GM10266 (cell line): ENCODE measurements around the gene ATAD2B.
A peak's percentile ranks its signal among the peaks of the same experiment; 100 is the strongest.

ENCODE experiments used
- DNase-seq: peaks from one replicate; pipeline ENCODE4 v3.0.0; 2012; ENCODE audit errors: extremely low spot score
- TF ChIP-seq, protein P1 (sequence below): IDR thresholded peaks from 2 replicates; pipeline ENCODE4 v1.5.1; 2012; ENCODE audit warnings: mild to moderate bottlenecking, low read depth; ENCODE audit not compliant: control insufficient read depth, insufficient read depth; ENCODE audit errors: missing control alignments

Gene ATAD2B

DNA sequence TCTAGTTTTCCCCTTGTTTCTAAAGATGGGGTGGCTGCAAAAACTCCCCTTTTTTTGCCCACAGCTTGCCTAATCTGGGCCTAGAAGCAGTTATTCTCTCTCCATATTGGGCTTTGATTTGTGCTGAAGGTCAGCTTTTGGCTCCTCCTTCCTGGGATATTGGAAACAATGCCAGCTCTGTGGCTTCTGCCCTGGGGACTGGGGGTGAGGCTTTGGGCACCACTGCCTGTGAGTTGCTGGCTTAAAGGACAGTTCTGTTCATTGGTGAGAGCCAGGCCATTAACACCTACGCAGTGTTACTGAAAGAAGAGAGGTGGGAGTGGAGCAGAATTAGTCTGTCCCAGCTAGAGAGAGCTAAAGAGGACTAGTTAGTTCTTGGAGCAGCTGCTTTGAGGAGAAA is 17.6 kb upstream of the ATAD2B start:
- DNase-seq, result no peak
- TF ChIP-seq, protein P1, sequence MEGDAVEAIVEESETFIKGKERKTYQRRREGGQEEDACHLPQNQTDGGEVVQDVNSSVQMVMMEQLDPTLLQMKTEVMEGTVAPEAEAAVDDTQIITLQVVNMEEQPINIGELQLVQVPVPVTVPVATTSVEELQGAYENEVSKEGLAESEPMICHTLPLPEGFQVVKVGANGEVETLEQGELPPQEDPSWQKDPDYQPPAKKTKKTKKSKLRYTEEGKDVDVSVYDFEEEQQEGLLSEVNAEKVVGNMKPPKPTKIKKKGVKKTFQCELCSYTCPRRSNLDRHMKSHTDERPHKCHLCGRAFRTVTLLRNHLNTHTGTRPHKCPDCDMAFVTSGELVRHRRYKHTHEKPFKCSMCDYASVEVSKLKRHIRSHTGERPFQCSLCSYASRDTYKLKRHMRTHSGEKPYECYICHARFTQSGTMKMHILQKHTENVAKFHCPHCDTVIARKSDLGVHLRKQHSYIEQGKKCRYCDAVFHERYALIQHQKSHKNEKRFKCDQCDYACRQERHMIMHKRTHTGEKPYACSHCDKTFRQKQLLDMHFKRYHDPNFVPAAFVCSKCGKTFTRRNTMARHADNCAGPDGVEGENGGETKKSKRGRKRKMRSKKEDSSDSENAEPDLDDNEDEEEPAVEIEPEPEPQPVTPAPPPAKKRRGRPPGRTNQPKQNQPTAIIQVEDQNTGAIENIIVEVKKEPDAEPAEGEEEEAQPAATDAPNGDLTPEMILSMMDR, result no peak

DNA sequence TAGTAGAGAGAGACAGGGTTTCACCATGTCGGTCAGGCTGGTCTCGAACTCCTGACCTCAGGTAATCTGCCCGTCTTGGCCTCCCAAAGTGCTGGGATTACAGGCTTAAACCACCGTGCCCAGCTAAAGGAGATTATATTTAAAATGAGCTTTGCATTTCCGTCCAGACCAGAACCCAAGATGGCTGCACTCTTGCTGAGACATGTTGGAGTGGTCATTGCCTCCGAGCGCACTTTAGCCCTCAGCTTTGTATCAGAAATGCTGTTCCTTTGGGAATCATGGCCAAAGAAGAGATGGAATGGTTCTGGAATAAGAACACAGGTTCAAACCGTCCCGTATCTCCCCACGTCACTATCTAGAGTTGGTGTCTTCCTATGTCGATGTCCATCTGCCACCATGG is 16.7 kb upstream of the ATAD2B start:
- DNase-seq, result no peak
- TF ChIP-seq, protein P1, result no peak

DNA sequence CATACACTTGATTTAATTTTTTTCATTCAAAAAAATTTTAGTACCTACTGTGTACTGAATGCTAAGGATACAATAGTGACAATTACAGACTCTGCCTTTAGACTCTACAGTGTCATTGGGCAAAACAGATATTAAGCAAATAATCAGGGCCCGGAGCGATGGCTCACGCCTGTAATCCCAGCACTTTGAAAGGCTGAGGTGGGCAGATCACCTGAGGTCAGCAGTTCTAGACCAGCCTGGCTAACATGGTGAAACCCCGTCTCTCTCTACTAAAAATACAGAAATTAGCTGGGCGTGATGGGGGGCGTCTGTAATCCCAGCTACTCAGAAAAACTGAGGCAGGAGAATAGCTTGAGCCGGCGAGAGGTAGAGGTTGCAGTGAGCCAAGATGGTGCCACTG is 14.7 kb upstream of the ATAD2B start:
- DNase-seq, result no peak
- TF ChIP-seq, protein P1, result no peak

DNA sequence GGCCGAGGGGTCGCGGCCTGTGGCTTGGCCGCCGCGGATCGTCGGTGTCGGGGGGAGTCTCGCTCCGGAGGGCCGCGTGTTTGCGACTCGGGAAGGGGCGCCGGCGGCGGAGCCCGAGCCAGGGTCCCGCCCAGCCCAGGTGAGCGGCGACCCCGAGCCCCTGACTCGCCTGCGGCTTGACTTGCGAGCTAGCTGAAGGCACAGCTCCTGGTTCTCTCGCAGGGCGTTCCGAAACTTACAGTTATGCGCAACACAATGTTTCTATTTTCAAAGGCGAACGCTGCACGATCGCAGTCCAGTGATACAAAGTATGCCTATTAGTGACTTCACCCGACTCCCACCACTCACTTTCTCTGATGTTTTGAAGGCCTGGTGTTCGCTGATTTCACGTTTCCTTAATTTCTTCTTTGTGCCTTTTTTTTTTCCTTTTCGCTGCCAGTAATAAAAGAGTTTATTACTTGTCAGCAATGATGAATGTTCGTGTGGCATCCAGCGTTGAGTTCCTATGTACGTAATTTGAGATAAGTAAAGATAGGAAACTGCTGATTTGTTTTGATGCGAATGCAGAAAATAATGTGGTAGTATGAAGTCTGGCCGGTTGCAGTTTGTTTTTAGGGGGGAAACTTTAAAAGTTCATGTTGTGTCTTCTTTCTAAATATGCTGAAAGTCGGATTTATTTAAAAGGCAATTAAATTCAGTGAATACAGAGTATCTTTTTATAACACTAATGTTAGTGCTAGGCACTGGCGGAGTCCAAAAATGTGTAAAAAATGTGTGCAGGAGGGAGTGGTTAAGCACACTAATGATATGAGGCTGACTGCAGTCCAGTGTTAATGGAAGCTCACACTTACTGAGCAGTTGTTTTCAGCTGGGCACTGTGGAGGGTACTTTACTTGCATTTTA is 14.0 kb upstream of the ATAD2B start:
- TF ChIP-seq, protein P1, result no peak
- DNase-seq, result peak; percentile 74

DNA sequence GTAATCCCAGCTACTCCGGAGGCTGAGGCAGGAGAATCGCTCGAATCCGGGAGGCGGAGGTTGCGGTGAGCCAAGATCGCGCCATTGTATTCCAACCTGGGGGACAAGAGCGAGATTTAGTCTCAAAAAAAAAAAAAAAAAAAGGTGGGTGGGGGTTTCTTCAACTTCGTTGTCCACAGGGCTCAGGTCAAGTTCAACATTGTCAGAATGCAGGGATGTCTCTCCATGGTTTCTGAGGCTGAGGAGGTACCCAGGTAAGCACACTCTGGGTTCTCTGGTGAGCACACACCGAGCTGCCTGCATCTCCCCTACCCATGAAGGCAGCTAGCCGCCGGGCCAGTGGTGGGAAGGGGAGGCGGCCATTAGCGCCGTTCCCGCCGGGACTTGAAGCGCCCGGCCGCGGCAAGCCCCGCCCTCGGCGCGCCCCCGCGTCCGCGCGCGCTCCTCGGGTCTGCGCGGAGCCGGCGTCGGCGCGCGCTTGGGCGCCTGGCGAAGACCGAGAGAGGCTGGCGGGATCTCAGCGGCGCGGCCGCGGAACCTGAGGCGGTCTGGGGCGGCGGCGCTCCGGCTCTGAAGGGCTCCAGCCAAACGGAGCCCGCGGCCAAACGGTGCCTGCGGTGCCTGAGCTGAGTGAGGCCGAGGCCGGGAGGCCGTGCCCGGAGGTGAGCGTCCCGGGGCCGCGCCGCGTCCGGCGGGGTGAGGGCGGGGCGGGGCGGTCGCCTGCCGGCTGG is 13.2 kb upstream of the ATAD2B start, which contains the start of gene UBXN2A:
UBXN2A (plus strand) TSS at position 477 of the 731 bp plus-strand sequence. CDS start 17,852 bp downstream, outside the sequence.
- TF ChIP-seq, protein P1, result no peak
- peak; percentile 92 for DNase-seq

DNA sequence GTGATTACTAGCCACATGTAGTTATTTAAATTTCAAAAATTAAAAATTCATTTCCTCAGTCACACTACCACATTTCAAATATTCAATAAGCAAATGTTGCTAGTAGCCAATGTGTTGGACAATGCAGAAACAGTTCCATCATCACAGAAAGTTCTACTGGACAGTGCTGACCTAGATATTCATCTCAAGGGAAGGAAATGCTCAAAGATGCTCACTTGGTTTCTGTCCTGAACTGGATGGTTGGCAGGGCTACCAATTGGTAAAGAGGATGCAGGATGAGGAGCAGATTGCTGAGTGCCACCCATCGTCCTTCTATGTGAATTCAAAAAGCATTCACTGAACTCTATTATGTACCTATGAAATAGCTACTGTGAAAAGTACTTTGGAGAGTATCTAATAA is 7.3 kb upstream of the ATAD2B start:
- TF ChIP-seq, protein P1, result no peak
- no peak for DNase-seq
